HG02938 (cell line): Measurements from ENCODE around the gene FBXL2.
"Not testable (repeated sequence)": the region's sequence is repeated elsewhere in the genome, so short reads cannot be mapped to it uniquely, and the experiment has no call there.

ENCODE experiments used
- ATAC-seq: cut with Tn5 transposase; IDR thresholded peaks from one replicate; pipeline ENCODE4 v1.9.1; 2021; ENCODE audit warnings: mild to moderate bottlenecking, moderate library complexity; ENCODE audit not compliant: unreplicated experiment

Gene FBXL2

DNA sequence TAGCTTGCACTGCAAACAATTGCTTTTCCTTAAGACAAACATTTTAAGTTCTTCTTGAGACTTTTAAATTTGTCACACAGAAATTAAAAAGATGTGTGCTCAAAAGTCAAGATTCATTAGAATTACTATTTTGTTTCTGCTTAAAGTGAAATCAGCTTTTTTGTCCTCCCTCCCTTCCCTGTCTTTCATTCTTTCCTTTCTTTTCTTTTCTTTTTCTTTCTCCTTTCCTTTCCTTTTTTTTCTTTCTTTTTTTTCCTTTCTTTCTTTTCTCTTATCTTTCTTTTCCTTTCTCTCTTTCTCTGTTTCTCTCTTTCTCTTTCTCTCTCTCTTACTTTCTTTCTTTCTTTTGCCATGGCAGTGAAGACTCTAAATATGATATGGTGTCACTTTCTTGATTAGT is 37.8 kb downstream of the FBXL2 start:
- ATAC-seq: no peak

- no peak for ATAC-seq
Measured at GRCh38 chr3:33315826-33316225, 38.6 kb downstream of the FBXL2 start.

DNA sequence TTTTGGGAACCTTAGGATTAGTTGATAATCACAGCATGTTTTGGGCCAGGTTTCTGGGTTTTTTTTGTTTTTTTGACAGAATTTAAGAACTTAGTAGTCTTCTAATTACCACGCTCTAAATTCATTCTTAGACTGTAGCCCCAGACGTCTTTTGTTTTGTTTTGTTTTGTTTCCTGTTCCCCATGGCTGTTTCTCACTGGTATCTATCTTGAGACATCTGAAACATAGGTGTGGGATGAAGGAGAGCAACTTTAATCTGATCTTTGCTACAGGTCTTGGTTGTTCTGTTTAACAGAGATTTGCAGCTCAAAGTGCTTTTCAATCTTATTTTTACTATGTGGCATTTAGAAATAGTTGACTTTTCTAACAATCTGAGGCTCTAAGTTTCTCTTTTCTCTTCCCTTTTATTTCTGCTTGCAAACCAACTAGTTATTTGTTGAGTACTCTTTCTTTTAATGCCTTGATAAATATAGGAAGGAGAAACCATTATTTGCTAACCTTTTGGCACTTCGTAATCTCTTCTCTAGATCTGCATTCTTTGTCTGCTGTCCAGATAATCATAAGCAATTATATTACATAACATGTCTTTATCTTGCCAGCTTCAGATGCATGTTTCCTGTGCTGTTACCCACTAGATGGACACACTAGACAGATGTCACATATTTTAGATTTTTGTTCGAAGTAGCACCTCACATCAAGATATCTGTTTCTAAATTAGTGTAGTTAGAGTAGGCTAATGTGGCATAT is 40.9 kb downstream of the FBXL2 start:
- no peak for ATAC-seq

DNA sequence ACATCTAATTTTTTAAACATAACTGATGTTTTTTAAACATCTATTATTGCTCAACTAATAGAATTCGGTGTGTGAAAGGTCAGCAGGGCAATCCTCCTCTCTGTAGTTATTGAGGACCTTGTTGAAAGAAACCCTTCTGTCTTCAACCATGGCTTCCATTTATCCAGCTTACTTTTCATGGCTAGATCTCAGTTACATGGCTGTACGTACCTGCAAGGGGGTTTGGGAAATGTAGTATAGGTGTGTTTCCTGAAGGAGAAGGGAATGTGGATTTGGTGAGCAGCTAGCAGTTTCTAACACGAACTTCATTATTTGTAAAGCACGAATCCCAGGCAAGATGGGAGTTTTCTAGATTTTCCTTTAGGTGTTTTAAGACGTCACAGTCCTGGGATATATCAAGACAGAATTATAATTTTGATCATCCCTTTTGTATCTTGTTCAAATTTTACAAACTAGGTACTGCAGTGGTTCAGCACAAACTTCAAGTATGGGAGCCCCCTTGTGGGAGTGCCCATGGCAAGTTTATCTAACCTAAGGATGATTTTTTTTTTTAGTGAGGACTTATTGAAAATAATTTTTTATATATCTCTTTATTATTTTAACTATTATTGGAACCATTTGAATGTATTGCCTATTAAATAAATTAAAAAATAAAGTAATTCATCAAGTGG is 41.6 kb downstream of the FBXL2 start:
- ATAC-seq: no peak

DNA sequence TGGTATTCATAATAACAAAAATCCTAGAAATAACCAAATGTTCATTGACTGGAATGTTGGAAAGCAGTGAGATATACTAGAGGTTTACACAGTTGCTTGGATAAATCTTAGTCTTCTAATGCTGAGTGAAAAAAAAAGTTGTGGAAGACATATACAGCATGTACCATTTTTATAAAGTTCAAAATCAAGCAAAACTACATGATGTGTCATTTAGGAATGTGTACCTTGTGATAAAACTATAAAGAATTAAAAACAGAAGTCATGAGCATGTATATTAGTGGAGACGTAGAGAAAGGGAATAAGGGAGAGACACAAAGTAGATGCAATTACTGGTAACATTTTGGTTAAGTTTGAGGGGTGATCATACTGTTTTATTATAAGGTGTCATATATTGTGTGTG is 45.2 kb downstream of the FBXL2 start:
- ATAC-seq: no peak

DNA sequence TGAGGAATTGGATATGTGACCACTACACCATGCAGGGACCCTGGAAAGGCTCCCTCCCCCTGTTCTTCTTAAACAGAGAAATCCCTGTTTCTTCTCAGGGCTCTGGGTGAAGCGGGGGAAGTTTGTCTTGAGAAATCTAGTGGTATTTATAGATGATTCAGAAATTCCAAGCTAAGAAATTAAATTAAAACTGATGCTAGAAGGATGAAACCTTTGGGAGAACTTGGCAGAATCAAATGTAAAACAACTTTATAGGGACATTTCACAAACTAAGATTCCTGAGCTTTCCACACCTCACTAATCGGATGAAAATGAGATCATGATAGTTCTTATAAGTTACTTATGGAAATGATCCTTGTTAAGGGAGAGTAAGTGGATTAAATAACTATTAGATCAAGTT is 54.2 kb downstream of the FBXL2 start:
- no peak for ATAC-seq

- no peak for ATAC-seq
Measured at GRCh38 chr3:33334364-33334763, 57.1 kb downstream of the FBXL2 start.

DNA sequence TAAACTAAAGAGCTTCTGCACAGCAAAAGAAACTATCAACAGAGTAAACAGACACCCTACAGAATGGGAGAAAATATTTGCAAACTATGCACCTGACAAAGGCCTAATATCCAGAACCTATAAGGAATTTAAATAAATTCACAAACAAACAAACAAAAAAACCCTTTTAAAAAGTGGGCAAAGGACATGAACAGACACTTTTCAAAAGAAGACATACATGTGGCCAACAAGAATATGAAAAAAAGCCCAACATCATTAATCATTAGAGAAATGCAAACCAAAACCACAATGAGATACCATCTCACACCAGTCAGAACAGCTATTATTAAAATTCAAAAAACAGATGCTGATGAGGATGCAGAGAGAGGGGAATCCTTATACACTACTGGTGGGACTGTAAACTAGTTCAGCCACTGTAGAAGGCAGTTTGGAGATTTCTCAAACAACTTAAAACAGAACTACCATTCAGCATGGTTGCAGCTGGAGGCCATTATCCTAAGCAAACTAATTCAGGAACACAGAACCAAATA is 61.8 kb downstream of the FBXL2 start:
- ATAC-seq: not testable (repeated sequence)

- ATAC-seq: no peak
Measured at GRCh38 chr3:33339758-33340157, 62.5 kb downstream of the FBXL2 start.

DNA sequence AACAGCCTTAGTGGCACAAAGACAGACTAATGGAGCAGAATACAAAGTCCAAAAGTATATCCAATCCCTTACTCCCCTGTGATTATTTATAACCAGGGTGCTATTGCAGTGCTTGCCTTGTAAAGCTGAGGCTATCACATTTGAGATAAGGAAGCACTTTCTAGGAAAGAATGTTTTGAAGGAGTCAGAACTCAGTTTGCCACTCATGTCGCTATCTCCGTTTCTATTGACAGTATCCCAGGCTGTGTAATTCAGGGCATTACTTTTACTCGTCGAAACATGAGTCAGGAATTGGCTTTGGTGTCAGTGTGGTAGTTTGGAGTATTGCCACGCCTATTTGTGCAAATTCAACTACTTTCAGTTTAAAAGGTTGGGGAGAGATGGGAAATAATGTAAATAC is 78.4 kb downstream of the FBXL2 start:
- no peak for ATAC-seq

DNA sequence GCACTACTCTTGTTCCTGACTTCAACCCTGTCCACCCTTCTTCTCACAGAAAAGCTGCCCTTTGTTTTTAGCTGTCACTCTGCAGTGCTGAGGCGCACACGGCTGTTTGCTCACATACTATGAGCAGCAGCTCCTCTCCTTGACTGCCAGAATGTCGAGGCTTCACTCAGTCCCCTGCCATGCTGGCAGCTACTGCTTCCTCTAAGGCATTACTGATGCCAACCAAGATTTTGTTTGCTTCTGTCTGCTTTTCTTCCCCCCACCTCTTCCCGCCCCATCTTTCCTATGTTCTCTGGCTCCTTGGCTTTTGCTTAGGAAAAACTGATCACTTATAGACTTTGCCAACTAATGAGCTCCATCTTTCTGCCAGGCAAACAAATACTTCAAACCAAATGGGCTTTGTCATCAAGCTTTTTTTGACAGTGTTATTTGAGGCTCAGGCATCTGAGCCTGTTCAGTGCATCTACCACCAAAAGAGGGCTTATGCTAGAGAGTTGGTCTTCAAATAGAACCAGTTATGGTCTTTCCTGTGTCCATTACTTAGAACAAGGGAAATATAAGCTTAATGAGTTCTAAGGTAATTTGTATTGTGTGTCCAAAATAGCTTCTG is 81.0 kb downstream of the FBXL2 start:
- no peak for ATAC-seq

DNA sequence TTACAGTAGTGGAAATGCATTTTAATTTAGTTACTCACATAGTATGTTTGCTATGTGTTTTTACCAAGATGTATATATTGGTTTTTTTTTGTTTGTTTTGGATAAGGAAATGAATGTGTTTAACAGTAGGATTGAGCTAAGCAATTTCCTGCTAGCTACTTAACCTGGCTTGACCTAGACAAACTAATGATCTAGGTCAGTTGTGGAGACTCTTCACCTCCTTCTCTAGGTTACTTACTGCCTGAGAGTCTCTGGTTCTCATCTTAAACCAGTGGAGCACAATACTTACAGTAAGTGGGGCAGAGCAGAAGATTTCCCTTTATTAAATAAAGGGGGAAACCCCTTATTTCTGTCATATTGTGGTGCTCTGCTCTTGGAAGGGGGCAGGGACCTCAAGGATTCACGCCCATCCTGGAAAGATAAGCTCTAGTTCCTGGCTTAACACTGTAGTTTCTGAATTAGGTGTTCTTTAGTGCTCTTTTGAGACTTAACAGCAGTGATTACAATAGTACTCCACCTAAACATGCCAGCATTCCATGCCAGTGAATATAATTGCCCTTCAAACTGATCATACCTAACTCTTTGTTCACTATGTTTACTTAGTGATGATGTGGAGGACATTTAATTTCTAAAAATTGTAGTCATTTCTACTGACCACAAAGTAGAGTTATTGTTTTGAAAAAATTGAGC is 83.0 kb downstream of the FBXL2 start:
- no peak for ATAC-seq

- ATAC-seq: no peak
Measured at GRCh38 chr3:33363113-33363800, 86.0 kb downstream of the FBXL2 start.

DNA sequence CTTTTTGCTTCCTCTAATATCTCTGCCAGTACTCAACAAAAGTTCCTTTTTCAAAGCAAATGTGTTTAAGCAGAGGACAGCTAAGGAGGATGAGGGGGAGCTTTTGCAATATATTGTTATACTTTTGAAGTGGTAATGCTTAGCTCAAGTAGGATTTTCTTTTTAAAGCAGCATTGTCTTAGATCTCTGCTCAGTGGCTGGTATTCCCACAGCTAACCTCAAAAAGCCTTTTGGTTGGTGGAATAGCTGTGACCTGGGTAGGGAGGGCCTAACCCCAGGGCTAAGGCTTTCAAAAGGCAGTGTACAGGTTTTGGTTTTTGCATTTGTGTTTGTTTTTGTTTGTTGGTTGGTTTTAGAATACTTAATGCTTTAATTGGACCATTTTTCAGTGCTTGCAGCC is 86.8 kb downstream of the FBXL2 start:
- no peak for ATAC-seq

DNA sequence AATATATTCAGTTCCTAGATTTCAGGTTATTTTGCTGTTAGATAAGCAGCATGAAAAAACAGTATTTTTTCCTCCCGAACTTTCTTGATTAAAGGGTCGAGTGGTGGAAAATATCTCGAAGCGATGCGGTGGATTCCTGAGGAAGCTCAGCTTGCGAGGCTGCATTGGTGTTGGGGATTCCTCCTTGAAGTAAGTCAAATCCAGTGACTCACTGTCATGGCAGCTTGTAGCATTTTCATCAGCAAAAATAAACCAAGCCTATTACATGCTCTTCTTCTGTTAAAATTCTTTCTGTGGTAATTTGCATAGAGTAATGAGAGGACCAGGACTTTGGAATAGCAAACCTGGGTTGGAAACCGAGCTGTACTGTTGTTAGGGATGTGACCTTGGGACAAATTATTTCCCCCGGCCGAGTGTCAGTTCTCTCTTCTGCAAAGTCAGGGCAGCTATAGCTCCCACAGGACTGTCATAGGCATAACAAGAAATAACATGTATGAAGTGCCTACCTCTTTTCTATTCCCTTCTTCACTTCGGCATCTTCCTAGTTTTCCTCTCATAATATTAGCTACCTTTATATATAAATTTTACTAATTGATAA is 87.4 kb downstream of the FBXL2 start:
- no peak for ATAC-seq

DNA sequence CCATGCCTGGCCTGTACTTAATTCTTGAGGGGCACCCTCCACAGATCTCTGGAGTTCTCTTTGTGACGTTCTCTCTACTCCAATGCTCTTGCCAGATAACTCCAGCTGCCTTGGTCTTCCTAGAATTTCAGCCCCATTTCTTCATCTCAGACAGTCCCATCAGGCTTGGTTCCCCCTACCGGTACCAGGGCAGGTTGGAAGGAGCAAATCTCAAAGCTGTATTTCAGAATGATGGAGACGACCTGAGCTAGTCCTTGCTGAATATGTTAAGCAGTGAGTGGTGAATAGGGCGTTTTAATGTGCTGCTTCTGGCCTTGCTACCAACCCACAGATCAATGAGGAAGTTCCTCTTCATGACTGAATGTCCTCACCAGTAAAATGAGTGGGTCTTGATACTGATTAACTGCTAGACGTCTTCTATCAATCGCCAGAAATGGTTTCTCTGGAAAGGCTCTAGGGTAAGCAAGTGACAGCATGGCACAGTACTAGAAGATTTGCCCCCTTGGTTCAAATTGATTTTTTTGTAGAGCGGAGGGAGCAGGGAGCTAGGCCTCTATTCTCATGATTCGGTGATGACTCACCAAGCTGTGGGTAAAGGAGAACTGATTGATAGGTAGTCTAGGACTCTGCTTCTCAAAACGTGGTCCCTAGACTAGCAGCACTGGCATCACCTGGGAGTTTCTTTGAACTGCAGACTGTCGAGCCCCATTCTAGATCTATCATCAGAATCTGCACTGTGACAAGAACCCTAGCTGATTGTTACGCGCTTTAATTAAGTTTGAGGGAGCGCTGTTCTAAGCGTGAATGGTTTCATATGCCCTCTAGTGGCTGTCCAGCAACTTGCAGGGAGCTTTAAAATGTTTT is 95.2 kb downstream of the FBXL2 start:
- ATAC-seq: peak; percentile 62

- ATAC-seq: no peak
Measured at GRCh38 chr3:33373082-33373437, 95.8 kb downstream of the FBXL2 start.

GRCh38 chr3:33377489-33377888 is 100.2 kb downstream of the FBXL2 start:
- ATAC-seq: no peak

DNA sequence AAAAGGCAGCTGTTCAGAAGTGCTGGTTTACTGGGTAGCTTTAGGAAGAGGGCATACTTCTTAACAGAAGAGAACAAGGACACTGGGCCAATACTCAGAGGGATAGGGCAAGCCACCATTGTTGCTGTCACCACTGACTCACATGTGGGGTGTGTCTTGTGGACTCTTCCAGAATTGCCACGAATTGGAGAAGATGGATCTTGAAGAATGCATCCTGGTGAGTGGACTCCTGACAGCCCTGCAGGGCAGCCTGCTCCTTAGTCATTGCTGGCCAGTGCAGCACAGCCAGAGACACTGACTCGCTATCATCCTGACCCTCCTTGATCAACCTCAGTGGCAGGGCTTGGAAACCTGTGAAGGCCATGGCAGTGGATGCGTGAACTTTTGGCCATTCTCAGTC is 100.7 kb downstream of the FBXL2 start:
- no peak for ATAC-seq

GRCh38 chr3:33380653-33381052 is 103.4 kb downstream of the FBXL2 start:
- no peak for ATAC-seq
